B cell (primary cell): ENCODE measurements around the gene SLC6A18. TPM values are rescaled to one million over a fixed set of nuclear protein-coding genes. Genes with fewer than 3 reads are reported as not detected.

ENCODE experiments used
- ATAC-seq: fragments of 200-7000 bp; cut with Tn5 transposase; one replicate; pipeline ENCODE4 v1.10.0; 2021; ENCODE audit warnings: low read depth, mild to moderate bottlenecking, moderate number of reproducible peaks, moderate library complexity
- CTCF ChIA-PET: fragments of 350-600 bp; sonication (Branson Sonifier 250); formaldehyde crosslinking; loops from one replicate; lab custom pipeline; 2021; ENCODE audit warnings: antibody characterized with exemption, inconsistent platforms; lab: Charles Lee
- POLR2A ChIA-PET: fragments of 350-600 bp; sonication (Branson Sonifier 250); formaldehyde crosslinking; loops from one replicate; lab custom pipeline; 2021; ENCODE audit warnings: antibody characterized with exemption; lab: Charles Lee
- DNase-seq: peaks from one replicate; pipeline ENCODE4 v3.0.0; 2013
- H2AFZ ChIP-seq: 2 replicates; pipeline ENCODE4 v1.6.1; 2012; ENCODE audit warnings: mild to moderate bottlenecking, low read depth, low read length; ENCODE audit not compliant: insufficient read depth, poor library complexity, severe bottlenecking
- H3K27ac ChIP-seq, 2 donors: 1 replicate in 1 of 2; 2 replicates in 1 of 2; pipeline ENCODE4 v1.5.1; 2012 to 2013; ENCODE audit warnings: low read length in 2 of 2, mild to moderate bottlenecking in 2 of 2, moderate library complexity in 1 of 2
- H3K27me3 ChIP-seq, 4 experiments: fragments of 200-600 bp in 1 of 4; sonication (generic) in 1 of 4; replicated peaks in 1 of 4; 1 replicate in 2 of 4; 2 replicates in 2 of 4; pipeline versions ENCODE4 v1.6.1 to v1.7.0; 2013 to 2016; ENCODE audit warnings: low read length in 3 of 4, mild to moderate bottlenecking in 2 of 4, mixed read lengths in 1 of 4, moderate library complexity in 1 of 4; ENCODE audit not compliant: insufficient read depth in 4 of 4, control insufficient read depth in 3 of 4; ENCODE audit errors: control extremely low read depth in 1 of 4
- H3K36me3 ChIP-seq, 2 experiments: replicated peaks in 1 of 2; 1 replicate in 1 of 2; 2 replicates in 1 of 2; pipeline versions ENCODE4 v1.6.1 to v1.7.1; 2013; ENCODE audit warnings: low read length in 1 of 2; ENCODE audit not compliant: insufficient read depth in 2 of 2, control insufficient read depth in 1 of 2; ENCODE audit errors: control extremely low read depth in 1 of 2, extremely low read depth in 1 of 2
- H3K4me1 ChIP-seq, 2 donors: fragments of 200-600 bp in 1 of 2; sonication (generic) in 1 of 2; 1 replicate in 1 of 2; 2 replicates in 1 of 2; pipeline versions ENCODE4 v1.5.1 to v1.6.1; 2013 to 2017; ENCODE audit warnings: low read length in 2 of 2; ENCODE audit not compliant: control insufficient read depth in 2 of 2, insufficient read depth in 2 of 2
- H3K4me2 ChIP-seq: replicated peaks from 2 replicates; pipeline ENCODE3; 2012; ENCODE audit warnings: mild to moderate bottlenecking, low read depth, low read length; ENCODE audit not compliant: poor library complexity, severe bottlenecking
- H3K4me3 ChIP-seq, 5 experiments: fragments of 200-600 bp in 1 of 5; sonication (generic) in 1 of 5; 1 replicate in 3 of 5; 2 replicates in 2 of 5; pipeline versions ENCODE4 v1.5.1 to v1.7.0; 2011 to 2016; ENCODE audit warnings: low read length in 4 of 5, mild to moderate bottlenecking in 4 of 5, low read depth in 2 of 5, control low read depth in 1 of 5, moderate library complexity in 1 of 5; ENCODE audit not compliant: insufficient read depth in 1 of 5; ENCODE audit errors: control extremely low read depth in 1 of 5, extremely low read depth in 1 of 5
- H3K79me2 ChIP-seq: fragments of 200-600 bp; sonication (generic); one replicate; pipeline ENCODE4 v1.6.0; 2016; ENCODE audit warnings: low read length; ENCODE audit not compliant: control insufficient read depth, insufficient read depth
- H3K9ac ChIP-seq: fragments of 200-600 bp; sonication (generic); 2 replicates; pipeline ENCODE4 v1.6.1; 2017; ENCODE audit warnings: mild to moderate bottlenecking, low read length, moderate library complexity
- H3K9me3 ChIP-seq, 3 donors: one replicate each; pipeline versions ENCODE4 v1.6.1 to v1.7.1; 2013; ENCODE audit warnings: low read length in 2 of 3; ENCODE audit not compliant: control insufficient read depth in 2 of 3, insufficient read depth in 1 of 3; ENCODE audit errors: control extremely low read depth in 1 of 3
- H4K20me1 ChIP-seq: 2 replicates; pipeline ENCODE4 v1.6.0; 2012; ENCODE audit warnings: mild to moderate bottlenecking, low read length; ENCODE audit not compliant: insufficient read depth, control insufficient read depth, poor library complexity, severe bottlenecking
- H3K27ac Mint-ChIP-seq: one replicate; pipeline ENCODE4 v1.8.0; 2021; ENCODE audit warnings: mixed read lengths
- H3K27me3 Mint-ChIP-seq: one replicate; pipeline ENCODE4 v1.8.0; 2021; ENCODE audit warnings: mixed read lengths
- H3K4me1 Mint-ChIP-seq: one replicate; pipeline ENCODE4 v1.8.0; 2021; ENCODE audit warnings: mixed read lengths
- H3K4me3 Mint-ChIP-seq: one replicate; pipeline ENCODE4 v1.8.0; 2021; ENCODE audit warnings: mixed read lengths
- H3K9me3 Mint-ChIP-seq: one replicate; pipeline ENCODE4 v1.8.0; 2022; ENCODE audit warnings: mixed read lengths; ENCODE audit not compliant: insufficient read depth
- EZH2 ChIP-seq: IDR thresholded peaks from 2 replicates; pipeline ENCODE4 v1.6.1; 2012; ENCODE audit warnings: borderline replicate concordance, low read depth, mild to moderate bottlenecking, moderate library complexity, low read length; ENCODE audit not compliant: insufficient read depth, poor library complexity, severe bottlenecking
- WGBS: methylation state at CpG from one replicate; pipeline ENCODE4 v1.1.5; 2013; ENCODE audit warnings: missing lambda C conversion rate; ENCODE audit not compliant: insufficient coverage; 5-methylcytosine and 5-hydroxymethylcytosine counted together
- intact Hi-C: fragments of 100-400 bp; cut with micrococcal nuclease; formaldehyde crosslinking; loops from one replicate; pipeline ENCODE4 v1.10.0; 2022
- polyA plus RNA-seq: library from polyadenylated mRNA; depleted of rRNA; stranded (reverse); fragments of >200 nt; gene quantifications from 2 replicates; pipeline ENCODE4 v1.2.3, GENCODE V29; 2012
- total RNA-seq, 2 donors: library from RNA; stranded (reverse); fragments of 120-200 nt in 1 of 2; gene quantifications; 1 replicate in 1 of 2; 2 replicates in 1 of 2; pipeline versions ENCODE4 v1.2.3 to v1.2.4, GENCODE V29; 2013 to 2022
- TF ChIP-seq, protein P1 (sequence below): fragments of 200-600 bp; IDR thresholded peaks from one replicate; pipeline ENCODE4 v1.8.0; 2022; ENCODE audit warnings: antibody characterized with exemption, mild to moderate bottlenecking

SLC6A18 gene
- total and polyA plus RNA-seq, 2 donors (not counting 1 experiment from before 2014, with no cell fraction given): not detected

DNA sequence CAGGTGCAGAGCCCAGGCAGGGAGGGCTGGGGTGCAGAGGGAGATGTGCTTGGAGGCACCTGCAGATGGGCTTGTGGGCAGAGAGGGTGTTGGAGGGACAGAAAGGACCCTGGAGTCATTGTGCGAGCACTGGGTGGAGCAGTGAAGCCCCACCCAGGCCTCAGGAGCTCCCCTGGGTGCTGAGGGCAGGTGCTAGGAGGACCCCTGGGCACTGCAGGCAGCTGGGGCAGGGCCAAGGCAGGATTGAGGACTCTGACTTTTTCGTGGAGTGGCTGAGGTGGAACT lies 10.3 kb upstream of the SLC6A18 start:
- Histone ChIP-seq H3K4me2 (no peak overlapping the region), H2AFZ (no peak overlapping the region), H3K36me3 (no peaks in the 10 kb centered on the region), H3K9ac (no peak overlapping the region), H3K9me3 (peaks cover 0 to 28% (median 0%) of the 10 kb centered on the region in 3 donors), H3K27me3 (no peaks in the 10 kb centered on the region), H3K27ac (no peak overlapping the region), H3K79me2 (no peaks in the 10 kb centered on the region), H3K4me1 (no peaks in the 10 kb centered on the region), H3K4me3 (no peak overlapping the region), H4K20me1 (no peaks in the 10 kb centered on the region)
- ChIA-PET CTCF (no interaction called here), POLR2A (no interaction called here)
- no peak for DNase-seq
- no peak overlapping the region for H3K4me3 Mint-ChIP-seq
- intact Hi-C loops: no loop called here
- no peak for ATAC-seq
- WGBS: 0% methylated on average over 1 of the region's 2 CpGs
- H3K27me3 Mint-ChIP-seq: peaks cover 8% of the 10 kb centered on the region
- TF ChIP-seq, protein P1, sequence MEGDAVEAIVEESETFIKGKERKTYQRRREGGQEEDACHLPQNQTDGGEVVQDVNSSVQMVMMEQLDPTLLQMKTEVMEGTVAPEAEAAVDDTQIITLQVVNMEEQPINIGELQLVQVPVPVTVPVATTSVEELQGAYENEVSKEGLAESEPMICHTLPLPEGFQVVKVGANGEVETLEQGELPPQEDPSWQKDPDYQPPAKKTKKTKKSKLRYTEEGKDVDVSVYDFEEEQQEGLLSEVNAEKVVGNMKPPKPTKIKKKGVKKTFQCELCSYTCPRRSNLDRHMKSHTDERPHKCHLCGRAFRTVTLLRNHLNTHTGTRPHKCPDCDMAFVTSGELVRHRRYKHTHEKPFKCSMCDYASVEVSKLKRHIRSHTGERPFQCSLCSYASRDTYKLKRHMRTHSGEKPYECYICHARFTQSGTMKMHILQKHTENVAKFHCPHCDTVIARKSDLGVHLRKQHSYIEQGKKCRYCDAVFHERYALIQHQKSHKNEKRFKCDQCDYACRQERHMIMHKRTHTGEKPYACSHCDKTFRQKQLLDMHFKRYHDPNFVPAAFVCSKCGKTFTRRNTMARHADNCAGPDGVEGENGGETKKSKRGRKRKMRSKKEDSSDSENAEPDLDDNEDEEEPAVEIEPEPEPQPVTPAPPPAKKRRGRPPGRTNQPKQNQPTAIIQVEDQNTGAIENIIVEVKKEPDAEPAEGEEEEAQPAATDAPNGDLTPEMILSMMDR: no peak
- TF ChIP-seq EZH2: no peak
- H3K9me3 Mint-ChIP-seq: no peaks in the 10 kb centered on the region
- no peaks in the 10 kb centered on the region for H3K4me1 Mint-ChIP-seq
- no peak overlapping the region for H3K27ac Mint-ChIP-seq

DNA sequence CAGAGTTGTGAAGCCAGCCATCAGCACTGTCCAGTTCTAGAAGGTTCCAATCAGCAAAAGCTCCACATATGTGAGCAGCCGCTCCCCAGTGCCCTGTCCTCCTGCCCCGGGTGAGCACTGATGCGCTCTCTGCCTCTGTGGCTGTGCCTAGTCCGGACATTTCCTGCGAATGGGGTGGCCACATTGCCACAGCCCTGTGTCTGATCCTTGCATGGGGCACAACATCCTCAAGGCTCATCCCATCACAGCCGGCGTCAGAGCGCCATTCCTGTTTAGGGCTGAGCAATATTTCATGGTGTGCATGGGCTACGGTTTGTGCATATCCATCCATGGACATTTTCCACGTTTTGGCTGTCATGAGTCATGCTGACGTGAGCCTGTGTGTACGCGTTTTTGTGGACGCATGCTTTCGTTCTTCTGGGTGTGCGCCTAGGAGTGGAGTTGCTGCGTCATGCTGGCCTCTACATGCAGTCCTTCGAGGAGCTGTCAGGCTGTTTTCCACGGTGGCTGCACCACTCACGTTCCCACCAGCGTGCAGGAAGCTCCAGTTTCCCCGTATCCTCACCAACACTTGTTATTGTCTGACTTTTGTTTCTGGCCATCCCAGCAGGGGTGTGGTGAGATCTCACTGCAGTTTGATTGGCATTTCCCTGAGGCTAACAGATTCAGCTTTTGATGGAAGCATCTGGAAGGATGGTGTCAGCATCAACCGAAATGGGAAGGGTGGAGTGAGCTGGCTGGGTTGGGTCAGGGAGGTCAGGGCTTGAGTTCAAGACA lies 9.7 kb upstream of the SLC6A18 start:
- DNase-seq: no peak
- 91% methylated on average over 23 of the region's 23 CpGs for WGBS

More for the DNA sequence above, 9.7 kb upstream of the SLC6A18 start:
- no peaks in the 10 kb centered on the region for H3K9me3 Mint-ChIP-seq
- H3K27me3 Mint-ChIP-seq: peaks cover 8% of the 10 kb centered on the region
- H3K27ac Mint-ChIP-seq: no peak overlapping the region
- Histone ChIP-seq H3K4me1 (no peaks in the 10 kb centered on the region), H3K27me3 (no peaks in the 10 kb centered on the region), H3K27ac (no peak overlapping the region), H3K4me3 (no peak overlapping the region), H3K9me3 (peaks cover 0 to 28% (median 0%) of the 10 kb centered on the region in 3 donors), H3K79me2 (no peaks in the 10 kb centered on the region), H2AFZ (no peak overlapping the region), H3K36me3 (no peaks in the 10 kb centered on the region), H3K9ac (no peak overlapping the region), H3K4me2 (no peak overlapping the region), H4K20me1 (no peaks in the 10 kb centered on the region)
- no peak for ATAC-seq
- H3K4me1 Mint-ChIP-seq: no peaks in the 10 kb centered on the region
- ChIA-PET POLR2A (no interaction called here), CTCF (no interaction called here)
- TF ChIP-seq, protein P1: no peak
- no peak for TF ChIP-seq EZH2
- no peak overlapping the region for H3K4me3 Mint-ChIP-seq
- intact Hi-C loops: no loop called here
